IMR-90 (cell line): ENCODE results near the gene COQ8A. TPM values are rescaled to one million over a fixed set of nuclear protein-coding genes. Genes with fewer than 3 reads are reported as not detected.

Source experiments
- ATAC-seq: fragments of 200-7000 bp; cut with Tn5 transposase; 2 replicates; pipeline ENCODE4 v1.9.1; 2020; ENCODE audit warnings: low read depth, mild to moderate bottlenecking, moderate library complexity
- BruUV-seq: library from RNA; stranded (reverse); fragments of 400-500 nt; replicated peaks from 2 replicates; lab custom pipeline; 2021; lab: Mats Ljungman, UMichigan
- CTCF ChIA-PET: fragments of 300-600 bp; formaldehyde crosslinking; extraction: SDS; loops from one replicate; lab custom pipeline; 2021; ENCODE audit warnings: antibody characterized with exemption; lab: Yijun Ruan, JAX
- POLR2A ChIA-PET: fragments of 300-600 bp; sonication (Branson Sonifier 250); formaldehyde crosslinking; loops from one replicate; lab custom pipeline; 2022; ENCODE audit warnings: antibody characterized with exemption; ENCODE audit not compliant: unreplicated experiment; lab: Charles Lee
- DNase-seq: peaks from one replicate; pipeline ENCODE4 v3.0.0; 2013
- H2AFZ ChIP-seq: replicated peaks from 2 replicates; pipeline ENCODE3; 2013; ENCODE audit warnings: low read length, mild to moderate bottlenecking; ENCODE audit not compliant: poor library complexity
- H2AK5ac ChIP-seq: 2 replicates; pipeline ENCODE4 v1.6.1; 2013; ENCODE audit warnings: low read depth, low read length, inconsistent platforms
- H2AK9ac ChIP-seq: replicated peaks from 2 replicates; pipeline ENCODE3; 2013; ENCODE audit warnings: mild to moderate bottlenecking, low read depth, low read length, moderate library complexity; ENCODE audit not compliant: poor library complexity
- H2BK120ac ChIP-seq: 2 replicates; pipeline ENCODE4 v1.6.1; 2013; ENCODE audit warnings: low read depth, low read length, inconsistent platforms
- H2BK15ac ChIP-seq: 3 replicates; pipeline ENCODE4 v1.6.1; 2013; ENCODE audit warnings: low read depth, low read length, inconsistent platforms
- H2BK20ac ChIP-seq: 2 replicates; pipeline ENCODE4 v1.6.1; 2013; ENCODE audit warnings: low read depth, mild to moderate bottlenecking, inconsistent platforms, low read length, moderate library complexity
- H2BK5ac ChIP-seq: 2 replicates; pipeline ENCODE4 v1.6.1; 2013; ENCODE audit warnings: mild to moderate bottlenecking, low read depth, low read length, inconsistent platforms; ENCODE audit not compliant: poor library complexity, severe bottlenecking
- H3K14ac ChIP-seq: replicated peaks from 2 replicates; pipeline ENCODE4 v1.6.1; 2013; ENCODE audit warnings: low read depth, low read length, inconsistent platforms
- H3K18ac ChIP-seq: 2 replicates; pipeline ENCODE4 v1.6.1; 2013; ENCODE audit warnings: low read depth, low read length, control low read depth
- H3K23ac ChIP-seq: 2 replicates; pipeline ENCODE4 v1.6.1; 2013; ENCODE audit warnings: low read depth, low read length, inconsistent platforms
- H3K27ac ChIP-seq: 2 replicates; pipeline ENCODE4 v1.5.1; 2013; ENCODE audit warnings: mild to moderate bottlenecking, control low read depth, low read length; ENCODE audit not compliant: insufficient read depth
- H3K27me3 ChIP-seq: 2 replicates; pipeline ENCODE4 v1.6.1; 2013; ENCODE audit warnings: low read length; ENCODE audit not compliant: control insufficient read depth, insufficient read depth
- H3K36me3 ChIP-seq: 2 replicates; pipeline ENCODE4 v1.6.1; 2013; ENCODE audit warnings: low read length, mixed read lengths; ENCODE audit not compliant: control insufficient read depth, insufficient read depth
- H3K4ac ChIP-seq: 2 replicates; pipeline ENCODE4 v1.6.1; 2013; ENCODE audit warnings: low read depth, low read length, inconsistent platforms
- H3K4me1 ChIP-seq: 2 replicates; pipeline ENCODE4 v1.6.1; 2013; ENCODE audit warnings: low read length, mixed read lengths; ENCODE audit not compliant: control insufficient read depth, insufficient read depth
- H3K4me2 ChIP-seq: 2 replicates; pipeline ENCODE4 v1.6.1; 2013; ENCODE audit warnings: low read depth, mild to moderate bottlenecking, control low read depth, low read length, moderate library complexity
- H3K4me3 ChIP-seq: 2 replicates; pipeline ENCODE4 v1.5.1; 2013; ENCODE audit warnings: low read depth, mild to moderate bottlenecking, control low read depth, low read length, moderate library complexity; ENCODE audit not compliant: insufficient read depth
- H3K56ac ChIP-seq: 2 replicates; pipeline ENCODE4 v1.6.1; 2013; ENCODE audit warnings: low read length, inconsistent platforms; ENCODE audit not compliant: insufficient read depth; ENCODE audit errors: extremely low read depth
- H3K79me1 ChIP-seq, 2 experiments: 2 replicates each; pipeline ENCODE4 v1.6.1; 2013; ENCODE audit warnings: low read length in 2 of 2, inconsistent platforms in 1 of 2, low read depth in 1 of 2
- H3K9ac ChIP-seq: 2 replicates; pipeline ENCODE4 v1.6.1; 2013; ENCODE audit warnings: low read depth, low read length, control low read depth
- H3K9me1 ChIP-seq: 2 replicates; pipeline ENCODE4 v1.6.1; 2013; ENCODE audit warnings: low read length, inconsistent platforms; ENCODE audit not compliant: insufficient read depth
- H3K9me3 ChIP-seq: 2 replicates; pipeline ENCODE4 v1.6.1; 2013; ENCODE audit warnings: low read length; ENCODE audit not compliant: control insufficient read depth, insufficient read depth
- H4K20me1 ChIP-seq: 2 replicates; pipeline ENCODE4 v1.6.1; 2013; ENCODE audit warnings: low read length, inconsistent platforms; ENCODE audit not compliant: insufficient read depth
- H4K5ac ChIP-seq: 2 replicates; pipeline ENCODE4 v1.6.1; 2013; ENCODE audit warnings: mild to moderate bottlenecking, low read depth, low read length, control low read depth
- H4K8ac ChIP-seq, 2 experiments: 2 replicates each; pipeline ENCODE4 v1.6.1; 2013; ENCODE audit warnings: low read depth in 2 of 2, low read length in 2 of 2, control low read depth in 1 of 2, inconsistent platforms in 1 of 2
- H4K91ac ChIP-seq: 2 replicates; pipeline ENCODE4 v1.6.1; 2013; ENCODE audit warnings: low read depth, low read length, inconsistent platforms; ENCODE audit not compliant: insufficient read depth
- ELK1 ChIP-seq: fragments of 150-350 bp; IDR thresholded peaks from 2 replicates; pipeline ENCODE4 v1.6.1; 2016; ENCODE audit warnings: low read depth, mild to moderate bottlenecking, low read length, moderate library complexity, borderline replicate concordance
- FOS ChIP-seq: fragments of 150-350 bp; IDR thresholded peaks from 2 replicates; pipeline ENCODE4 v1.6.1; 2016; ENCODE audit warnings: low read depth, low read length
- MXI1 ChIP-seq: IDR thresholded peaks from 2 replicates; pipeline ENCODE4 v1.6.1; 2012; ENCODE audit warnings: low read depth, mild to moderate bottlenecking, low read length, moderate library complexity, borderline replicate concordance
- WGBS, 2 experiments: methylation state at CpG; one replicate each; pipeline versions ENCODE4 v1.1.5 to v1.1.7; 2013; ENCODE audit warnings: missing lambda C conversion rate in 2 of 2; ENCODE audit not compliant: insufficient read length in 1 of 2; ENCODE audit errors: extremely low coverage in 2 of 2; 5-methylcytosine and 5-hydroxymethylcytosine counted together
- dilution Hi-C: fragments of 300-500 bp; cut with HindIII; formaldehyde crosslinking; loops from one replicate; pipeline ENCODE4 v1.14.3; 2018; ENCODE audit warnings: low sequenced_read_pairs; ENCODE audit not compliant: unreplicated experiment
- in situ Hi-C: fragments of 300-500 bp; cut with MboI; formaldehyde crosslinking; loops from 3 replicates; pipeline ENCODE4 v1.14.3; 2019; ENCODE audit warnings: low sequenced_read_pairs, inconsistent platforms, mixed read lengths
- intact Hi-C: fragments of 100-400 bp; cut with micrococcal nuclease; formaldehyde crosslinking; loops from 2 replicates; pipeline ENCODE4 v1.10.0; 2022
- polyA plus RNA-seq, 3 experiments: library from polyadenylated mRNA; depleted of rRNA; stranded (reverse); fragments of >200 nt; gene quantifications; 2 replicates each; pipeline ENCODE4 v1.2.3, GENCODE V29; 2012; ENCODE audit warnings: low replicate concordance in 1 of 3
- total RNA-seq: library from RNA; depleted of rRNA; stranded (reverse); fragments of >200 nt; gene quantifications from 2 replicates; pipeline ENCODE4 v1.2.3, GENCODE V29; 2012

COQ8A gene
- total and polyA plus RNA-seq, 2 of the 4 experiments (the other 2 are of a cell fraction), result 3.8 to 6.1 TPM

- Histone ChIP-seq H2AK9ac (no peak overlapping the region), H4K8ac (no peak overlapping the region), H4K20me1 (no peaks in the 10 kb centered on the region), H3K79me1 (no peaks in the 10 kb centered on the region), H3K27me3 (no peaks in the 10 kb centered on the region), H2BK5ac (no peak overlapping the region), H2BK15ac (no peak overlapping the region), H3K4me3 (no peak overlapping the region), H3K4ac (no peak overlapping the region), H4K5ac (no peak overlapping the region), H4K91ac (no peak overlapping the region), H2AFZ (peak overlapping the region; percentile 63), H3K9ac (no peak overlapping the region), H3K9me3 (no peaks in the 10 kb centered on the region), H2BK20ac (no peak overlapping the region), H3K9me1 (no peaks in the 10 kb centered on the region), H3K56ac (no peak overlapping the region), H3K27ac (no peak overlapping the region), H2AK5ac (no peak overlapping the region), H3K14ac (no peak overlapping the region), H3K4me2 (no peak overlapping the region), H3K4me1 (no peaks in the 10 kb centered on the region), H3K18ac (no peak overlapping the region), H2BK120ac (no peak overlapping the region), H3K36me3 (peaks cover 5% of the 10 kb centered on the region; the same call in 1 of the 2 replicates), H3K23ac (no peak overlapping the region)
- in situ Hi-C loops, result no loop called here
- ATAC-seq, result no peak
- 90% methylated on average over 8 of the region's 18 CpGs; no CpG with 5 or more reads in 1 of the 2 experiments for WGBS, 2 experiments
- dilution Hi-C loops, result no loop called here
- BruUV-seq, result no TSS peak
- no peak for TF ChIP-seq ELK1
- no peak for TF ChIP-seq FOS
- TF ChIP-seq MXI1, result no peak
- CTCF ChIA-PET, result no interaction called here
- intact Hi-C loops, result loop anchor here (10.0 kb wide), 1 partner anchor 437 kb away; the partner anchor contains the start of gene STUM
- DNase-seq, result no peak
- POLR2A ChIA-PET, result no interaction called here
Measured at GRCh38 chr1:226981838-226982237, 41.7 kb downstream of the COQ8A start.
